ENCODE measurements around the gene RBM7.

RBM7 gene

DNA sequence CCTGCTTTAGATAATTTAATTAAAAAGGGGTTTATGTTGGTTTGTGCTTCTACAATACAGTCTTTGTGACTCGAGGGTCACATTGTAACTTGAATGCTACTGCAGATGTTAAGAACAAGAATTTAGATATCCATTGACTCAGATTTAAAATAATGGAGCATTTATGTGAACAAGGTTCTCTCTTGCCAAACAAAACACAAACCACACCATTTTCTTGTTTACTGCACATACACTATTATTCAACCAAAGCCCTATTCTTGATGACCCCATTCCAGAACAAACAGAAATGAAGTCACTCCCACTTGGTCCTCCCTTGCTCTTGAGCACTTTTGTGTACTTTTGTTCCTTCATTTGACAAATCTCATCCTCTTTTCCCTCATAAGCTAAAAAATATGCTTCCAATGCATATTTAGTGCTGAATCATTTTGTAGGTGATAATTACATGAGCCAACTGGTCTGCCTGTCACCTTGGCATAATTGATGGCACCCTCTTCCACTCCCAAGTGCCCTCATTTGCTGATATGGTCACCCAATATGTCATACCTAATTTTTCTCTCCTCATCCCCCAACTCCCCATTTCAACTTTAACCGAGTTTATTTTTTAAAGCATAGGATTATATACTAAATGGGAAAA lies 3.0 kb upstream of the RBM7 start:
- H3K4me1 ChIP-seq (ENCODE audit: control insufficient read depth, low read length), result peaks cover 20% of the 10 kb centered on the region
- H3K36me3 ChIP-seq (ENCODE audit: control insufficient read depth, low read length), result peaks cover 20% of the 10 kb centered on the region
- TF ChIP-seq EZH2phosphoT487 (IDR thresholded peaks at IDR 0.05; ENCODE audit: borderline replicate concordance, low read length) (no peak), CTCF (IDR thresholded peaks at IDR 0.05; ENCODE audit: low read depth, low read length, poor library complexity, severe bottlenecking) (no peak)
- H3K9me2 ChIP-seq (replicated peaks; ENCODE audit: control insufficient read depth, low read length), result no peaks in the 10 kb centered on the region
- no peaks in the 10 kb centered on the region for H3K9me3 ChIP-seq (ENCODE audit: control insufficient read depth, insufficient read depth, low read length)
- no peak overlapping the region for H3K4me2 ChIP-seq (ENCODE audit: low read length)
- peaks cover 7% of the 10 kb centered on the region; the same call in 1 of the 2 replicates for H3F3A ChIP-seq (ENCODE audit: control insufficient read depth, insufficient read depth)
- peaks cover 3% of the 10 kb centered on the region; the same call in 1 of the 2 replicates for H3K27me3 ChIP-seq (ENCODE audit: control insufficient read depth, low read length)
- H3K4me3 ChIP-seq (ENCODE audit: low read length), result no peak overlapping the region
- no peak overlapping the region for H3K27ac ChIP-seq (ENCODE audit: low read depth, low read length)
- H3K79me2 ChIP-seq (ENCODE audit: control insufficient read depth, low read length), result peaks cover 41% of the 10 kb centered on the region
- no peaks in the 10 kb centered on the region for H4K20me1 ChIP-seq (ENCODE audit: control insufficient read depth, insufficient read depth, low read depth, low read length)

GRCh38 chr11:114398303-114398920 lies 2.1 kb upstream of the RBM7 start:
- H3K79me2 ChIP-seq (ENCODE audit: control insufficient read depth, low read length), result peaks cover 50% of the 10 kb centered on the region
- TF ChIP-seq CTCF (IDR thresholded peaks at IDR 0.05; ENCODE audit: low read depth, low read length, poor library complexity, severe bottlenecking) (no peak), EZH2phosphoT487 (IDR thresholded peaks at IDR 0.05; ENCODE audit: borderline replicate concordance, low read length) (no peak)

GRCh38 chr11:114399490-114400215 lies 813 bp upstream of the RBM7 start:
- no peak for TF ChIP-seq EZH2phosphoT487 (IDR thresholded peaks at IDR 0.05; ENCODE audit: borderline replicate concordance, low read length)
- no peak for TF ChIP-seq CTCF (IDR thresholded peaks at IDR 0.05; ENCODE audit: low read depth, low read length, poor library complexity, severe bottlenecking)
- Histone ChIP-seq H3K4me3 (ENCODE audit: low read length) (peak overlapping the region; percentile 96), H3F3A (ENCODE audit: control insufficient read depth, insufficient read depth) (peaks cover 7% of the 10 kb centered on the region; the same call in 1 of the 2 replicates), H3K4me1 (ENCODE audit: control insufficient read depth, low read length) (peaks cover 25% of the 10 kb centered on the region), H3K36me3 (ENCODE audit: control insufficient read depth, low read length) (peaks cover 41% of the 10 kb centered on the region), H4K20me1 (ENCODE audit: control insufficient read depth, insufficient read depth, low read depth, low read length) (no peaks in the 10 kb centered on the region), H3K27me3 (ENCODE audit: control insufficient read depth, low read length) (no peaks in the 10 kb centered on the region), H3K79me2 (ENCODE audit: control insufficient read depth, low read length) (peaks cover 61% of the 10 kb centered on the region), H3K27ac (ENCODE audit: low read depth, low read length) (peak overlapping the region; percentile 65), H3K9me3 (ENCODE audit: control insufficient read depth, insufficient read depth, low read length) (no peaks in the 10 kb centered on the region), H3K9me2 (replicated peaks; ENCODE audit: control insufficient read depth, low read length) (no peaks in the 10 kb centered on the region), H3K4me2 (ENCODE audit: low read length) (peak overlapping the region; percentile 93)

More at GRCh38 chr11:114398303-114398920, 2.1 kb upstream of the RBM7 start:
- H3K9me2 ChIP-seq (replicated peaks; ENCODE audit: control insufficient read depth, low read length), result no peaks in the 10 kb centered on the region
- no peaks in the 10 kb centered on the region for H3K9me3 ChIP-seq (ENCODE audit: control insufficient read depth, insufficient read depth, low read length)
- peaks cover 30% of the 10 kb centered on the region for H3K36me3 ChIP-seq (ENCODE audit: control insufficient read depth, low read length)
- peaks cover 25% of the 10 kb centered on the region for H3K4me1 ChIP-seq (ENCODE audit: control insufficient read depth, low read length)
- no peaks in the 10 kb centered on the region for H3K27me3 ChIP-seq (ENCODE audit: control insufficient read depth, low read length)
- H3K4me2 ChIP-seq (ENCODE audit: low read length), result peak overlapping the region; percentile 93
- no peak overlapping the region for H3K27ac ChIP-seq (ENCODE audit: low read depth, low read length)
- peak overlapping the region; percentile 96 for H3K4me3 ChIP-seq (ENCODE audit: low read length)
- H3F3A ChIP-seq (ENCODE audit: control insufficient read depth, insufficient read depth), result peaks cover 7% of the 10 kb centered on the region; the same call in 1 of the 2 replicates
- no peaks in the 10 kb centered on the region for H4K20me1 ChIP-seq (ENCODE audit: control insufficient read depth, insufficient read depth, low read depth, low read length)

Data from DOHH2 (cell line).